ENCODE measurements around the gene PCNX2. TPM values are rescaled to one million over a fixed set of nuclear protein-coding genes. Genes with fewer than 3 reads are reported as not detected.
A peak's percentile ranks its signal among the peaks of the same experiment; 100 is the strongest.

The PCNX2 gene
- total and polyA plus RNA-seq, 4 donors: 2.0 to 15.1 (median 6.4) TPM

GRCh38 chr1:233242827-233243483 lies 52.6 kb downstream of the PCNX2 start:
- Histone ChIP-seq H3K27ac (ENCODE audit: low read depth in 1 of 2, low read length in 1 of 2) (no peak overlapping the region), H3K4me1 (ENCODE audit: control insufficient read depth in 5 of 5, insufficient read depth in 5 of 5, low read length in 5 of 5) (peaks cover 0 to 16% (median 3%) of the 10 kb centered on the region in 5 donors), H3K27me3 (ENCODE audit: control insufficient read depth in 3 of 3, insufficient read depth in 3 of 3, low read length in 2 of 3) (no peaks in the 10 kb centered on the region), H3K9ac (ENCODE audit: insufficient read depth in 1 of 2, low read length in 2 of 2) (no peak overlapping the region), H3K36me3 (ENCODE audit: control insufficient read depth in 4 of 4, insufficient read depth in 4 of 4, low read length in 4 of 4) (no peaks in the 10 kb centered on the region), H3K4me3 (no peak overlapping the region), H3K9me3 (ENCODE audit: control insufficient read depth in 4 of 4, insufficient read depth in 3 of 4, low read length in 3 of 4) (no peaks in the 10 kb centered on the region)
- WGBS, 2 donors: 14 to 32% methylated on average over 4 of the region's 4 CpGs
- TF ChIP-seq CTCF (IDR thresholded peaks at IDR 0.05; ENCODE audit: control extremely low read depth, extremely low read depth): no peak
- DNase-seq (peak in 1 of 3 donors; percentile 28), ATAC-seq (ENCODE audit: insufficient read depth, low FRiP score) (no peak)

- Histone ChIP-seq H3K4me1 (ENCODE audit: control insufficient read depth in 5 of 5, insufficient read depth in 5 of 5, low read length in 5 of 5) (peaks cover 0 to 16% (median 3%) of the 10 kb centered on the region in 5 donors), H3K27me3 (ENCODE audit: control insufficient read depth in 3 of 3, insufficient read depth in 3 of 3, low read length in 2 of 3) (no peaks in the 10 kb centered on the region), H3K4me3 (no peak overlapping the region), H3K9me3 (ENCODE audit: control insufficient read depth in 4 of 4, insufficient read depth in 3 of 4, low read length in 3 of 4) (no peaks in the 10 kb centered on the region), H3K9ac (ENCODE audit: insufficient read depth in 1 of 2, low read length in 2 of 2) (no peak overlapping the region), H3K27ac (ENCODE audit: low read depth in 1 of 2, low read length in 1 of 2) (no peak overlapping the region), H3K36me3 (ENCODE audit: control insufficient read depth in 4 of 4, insufficient read depth in 4 of 4, low read length in 4 of 4) (no peaks in the 10 kb centered on the region)
- WGBS, 2 donors: 29 to 34% methylated on average over 2 of the region's 2 CpGs
- DNase-seq (no peak), ATAC-seq (ENCODE audit: insufficient read depth, low FRiP score) (no peak)
- no peak for TF ChIP-seq CTCF (IDR thresholded peaks at IDR 0.05; ENCODE audit: control extremely low read depth, extremely low read depth)
Measured at GRCh38 chr1:233241759-233242158, 53.8 kb downstream of the PCNX2 start.

- Histone ChIP-seq H3K27me3 (ENCODE audit: control insufficient read depth in 3 of 3, insufficient read depth in 3 of 3, low read length in 2 of 3) (no peaks in the 10 kb centered on the region), H3K9me3 (ENCODE audit: control insufficient read depth in 4 of 4, insufficient read depth in 3 of 4, low read length in 3 of 4) (no peaks in the 10 kb centered on the region), H3K36me3 (ENCODE audit: control insufficient read depth in 4 of 4, insufficient read depth in 4 of 4, low read length in 4 of 4) (no peaks in the 10 kb centered on the region), H3K4me3 (no peak overlapping the region), H3K9ac (ENCODE audit: insufficient read depth in 1 of 2, low read length in 2 of 2) (no peak overlapping the region), H3K27ac (ENCODE audit: low read depth in 1 of 2, low read length in 1 of 2) (no peak overlapping the region), H3K4me1 (ENCODE audit: control insufficient read depth in 5 of 5, insufficient read depth in 5 of 5, low read length in 5 of 5) (peaks cover 0 to 16% (median 3%) of the 10 kb centered on the region in 5 donors)
- peak; percentile 64 for TF ChIP-seq CTCF (IDR thresholded peaks at IDR 0.05; ENCODE audit: control extremely low read depth, extremely low read depth)
- DNase-seq (peak; percentile 76 to 83 (median 78)), ATAC-seq (ENCODE audit: insufficient read depth, low FRiP score) (no peak)
- WGBS, 2 donors: 30 to 36% methylated on average over 8 of the region's 8 CpGs
Measured at GRCh38 chr1:233240829-233241682, 54.5 kb downstream of the PCNX2 start.
